22Rv1 (cell line): Measurements from ENCODE around the gene BIRC6.

ENCODE experiments used
- ZFX ChIP-seq: fragments of 450-650 bp; IDR thresholded peaks from 2 replicates; pipeline ENCODE4 v1.6.1; 2017; ENCODE audit warnings: antibody characterized with exemption, borderline replicate concordance
- TF ChIP-seq, protein P1 (sequence below): fragments of 450-650 bp; IDR thresholded peaks from 2 replicates; pipeline ENCODE4 v1.5.1; 2017; ENCODE audit warnings: mild to moderate bottlenecking

DNA sequence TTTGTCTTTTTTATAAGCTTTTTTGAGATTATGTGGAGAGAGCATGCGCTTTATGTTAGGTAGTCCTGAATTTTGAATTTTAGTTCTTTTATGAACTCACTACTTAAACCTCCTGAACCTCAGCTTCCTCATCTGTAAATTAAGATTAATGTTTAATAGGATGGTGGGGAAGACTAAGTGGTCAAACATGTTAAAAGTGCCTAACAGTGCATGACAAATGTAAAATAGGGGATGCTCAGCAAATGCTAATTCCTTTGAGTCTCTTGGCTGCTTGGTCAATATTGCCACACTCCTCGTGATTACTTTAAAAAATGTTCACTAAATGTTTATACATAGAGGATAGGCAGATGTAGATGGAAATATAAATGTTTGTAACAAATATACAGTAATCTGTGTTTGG is 6.8 kb downstream of the BIRC6 start:
- TF ChIP-seq, protein P1, sequence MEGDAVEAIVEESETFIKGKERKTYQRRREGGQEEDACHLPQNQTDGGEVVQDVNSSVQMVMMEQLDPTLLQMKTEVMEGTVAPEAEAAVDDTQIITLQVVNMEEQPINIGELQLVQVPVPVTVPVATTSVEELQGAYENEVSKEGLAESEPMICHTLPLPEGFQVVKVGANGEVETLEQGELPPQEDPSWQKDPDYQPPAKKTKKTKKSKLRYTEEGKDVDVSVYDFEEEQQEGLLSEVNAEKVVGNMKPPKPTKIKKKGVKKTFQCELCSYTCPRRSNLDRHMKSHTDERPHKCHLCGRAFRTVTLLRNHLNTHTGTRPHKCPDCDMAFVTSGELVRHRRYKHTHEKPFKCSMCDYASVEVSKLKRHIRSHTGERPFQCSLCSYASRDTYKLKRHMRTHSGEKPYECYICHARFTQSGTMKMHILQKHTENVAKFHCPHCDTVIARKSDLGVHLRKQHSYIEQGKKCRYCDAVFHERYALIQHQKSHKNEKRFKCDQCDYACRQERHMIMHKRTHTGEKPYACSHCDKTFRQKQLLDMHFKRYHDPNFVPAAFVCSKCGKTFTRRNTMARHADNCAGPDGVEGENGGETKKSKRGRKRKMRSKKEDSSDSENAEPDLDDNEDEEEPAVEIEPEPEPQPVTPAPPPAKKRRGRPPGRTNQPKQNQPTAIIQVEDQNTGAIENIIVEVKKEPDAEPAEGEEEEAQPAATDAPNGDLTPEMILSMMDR: no peak
- TF ChIP-seq ZFX: no peak
